ENCODE measurements around the gene TOMM5.
"Not testable (repeated sequence)": the region's sequence is repeated elsewhere in the genome, so short reads cannot be mapped to it uniquely, and the experiment has no call there.

TOMM5 gene

GRCh38 chr9:37611961-37612360, 19.6 kb upstream of the TOMM5 start:
- no peak for DNase-seq (ENCODE audit: low spot score)

GRCh38 chr9:37611014-37611413, 18.6 kb upstream of the TOMM5 start:
- DNase-seq (ENCODE audit: low spot score): no peak

- DNase-seq (ENCODE audit: low spot score): no peak
Observed at GRCh38 chr9:37609735-37610397, 17.5 kb upstream of the TOMM5 start.

GRCh38 chr9:37608250-37608649, 15.9 kb upstream of the TOMM5 start:
- no peak for DNase-seq (ENCODE audit: low spot score)

GRCh38 chr9:37604296-37604695, 11.9 kb upstream of the TOMM5 start:
- no peak for DNase-seq (ENCODE audit: low spot score)

- no peak for DNase-seq (ENCODE audit: low spot score)
Observed at GRCh38 chr9:37602817-37603216, 10.4 kb upstream of the TOMM5 start.

GRCh38 chr9:37602061-37602460, 9.7 kb upstream of the TOMM5 start:
- not testable (repeated sequence) for DNase-seq (ENCODE audit: low spot score)

- DNase-seq (ENCODE audit: low spot score): no peak
Observed at GRCh38 chr9:37596504-37596903, 4.1 kb upstream of the TOMM5 start.

GRCh38 chr9:37593883-37594448, 1.6 kb upstream of the TOMM5 start:
- DNase-seq (ENCODE audit: low spot score): no peak

GRCh38 chr9:37587521-37587920, 4.9 kb downstream of the TOMM5 start:
- DNase-seq (ENCODE audit: low spot score): no peak

GRCh38 chr9:37583522-37584121, 8.8 kb downstream of the TOMM5 start:
- no peak for DNase-seq (ENCODE audit: low spot score)

GRCh38 chr9:37582548-37583157, 9.7 kb downstream of the TOMM5 start:
- DNase-seq (ENCODE audit: low spot score): peak; percentile 77

- DNase-seq (ENCODE audit: low spot score): peak; percentile 71
Observed at GRCh38 chr9:37575921-37576721, 16.3 kb downstream of the TOMM5 start, which contains the start of gene FBXO10. Gene FBXO10, minus strand, starts transcription at chr9:37576380. Its CDS starts 34,612 bp downstream, at chr9:37541768.

GRCh38 chr9:37575511-37575914, 16.9 kb downstream of the TOMM5 start:
- peak; percentile 79 for DNase-seq (ENCODE audit: low spot score)

- no peak for DNase-seq (ENCODE audit: low spot score)
Observed at GRCh38 chr9:37575001-37575400, 17.4 kb downstream of the TOMM5 start.

- DNase-seq (ENCODE audit: low spot score): no peak
Observed at GRCh38 chr9:37574241-37574721, 18.1 kb downstream of the TOMM5 start.

- no peak for DNase-seq (ENCODE audit: low spot score)
Observed at GRCh38 chr9:37571282-37571681, 21.1 kb downstream of the TOMM5 start.

GRCh38 chr9:37566716-37567115, 25.7 kb downstream of the TOMM5 start:
- peak; percentile 59 for DNase-seq (ENCODE audit: low spot score)

GRCh38 chr9:37565661-37566618, 26.5 kb downstream of the TOMM5 start:
- peak; percentile 85 for DNase-seq (ENCODE audit: low spot score)

GRCh38 chr9:37564916-37565315, 27.5 kb downstream of the TOMM5 start:
- DNase-seq (ENCODE audit: low spot score): no peak
